SK-N-SH treated with all-trans-retinoic acid at 6 μM for 48 hours (cell line): ENCODE data around the gene PRDM11.

ENCODE experiments used
- ATAC-seq: fragments of 200-7000 bp; cut with Tn5 transposase; 3 replicates; pipeline ENCODE4 v1.9.1; 2020; ENCODE audit warnings: mild to moderate bottlenecking, moderate library complexity
- ARNTL ChIP-seq: fragments of 450-650 bp; formaldehyde crosslinking; IDR thresholded peaks from 2 replicates; pipeline ENCODE4 v1.5.0; 2020; ENCODE audit warnings: low read depth, mild to moderate bottlenecking, moderate library complexity, borderline replicate concordance
- BACH2 ChIP-seq: fragments of 250-450 bp; sonication (Bioruptor Pico); IDR thresholded peaks from 2 replicates; pipeline ENCODE4 v1.9.0; 2021; ENCODE audit warnings: mild to moderate bottlenecking, borderline replicate concordance
- CSDC2 ChIP-seq: fragments of 250-450 bp; sonication (Bioruptor Pico); IDR thresholded peaks from 2 replicates; pipeline ENCODE4 v1.5.0; 2020; ENCODE audit warnings: mild to moderate bottlenecking, moderate library complexity
- ESRRG ChIP-seq: fragments of 250-450 bp; sonication (Bioruptor Pico); IDR thresholded peaks from 2 replicates; pipeline ENCODE4 v1.6.1; 2021; ENCODE audit warnings: mild to moderate bottlenecking
- GLIS3 ChIP-seq: fragments of 250-450 bp; sonication (Bioruptor Pico); IDR thresholded peaks from 2 replicates; pipeline ENCODE4 v1.5.0; 2020; ENCODE audit warnings: mild to moderate bottlenecking, moderate library complexity
- ISL1 ChIP-seq: fragments of 250-450 bp; sonication (Bioruptor Pico); IDR thresholded peaks from 2 replicates; pipeline ENCODE4 v2.1.2; 2022; ENCODE audit warnings: mild to moderate bottlenecking, moderate library complexity
- OSR1 ChIP-seq: fragments of 250-450 bp; sonication (Bioruptor Pico); IDR thresholded peaks from 2 replicates; pipeline ENCODE4 v1.8.0; 2022; ENCODE audit warnings: moderate library complexity, mild to moderate bottlenecking, inconsistent platforms
- PPARA ChIP-seq: fragments of 250-450 bp; sonication (Bioruptor Pico); IDR thresholded peaks from 2 replicates; pipeline ENCODE4 v1.5.0; 2020; ENCODE audit warnings: mild to moderate bottlenecking, borderline replicate concordance
- RARB ChIP-seq: fragments of 250-450 bp; sonication (Bioruptor Pico); IDR thresholded peaks from 2 replicates; pipeline ENCODE4 v1.8.0; 2021; ENCODE audit warnings: mild to moderate bottlenecking, moderate library complexity
- SNAI2 ChIP-seq: fragments of 250-450 bp; sonication (Bioruptor Pico); IDR thresholded peaks from 2 replicates; pipeline ENCODE4 v1.5.0; 2020; ENCODE audit warnings: mild to moderate bottlenecking, moderate library complexity
- TCF4 ChIP-seq: fragments of 250-450 bp; sonication (Bioruptor Pico); IDR thresholded peaks from 2 replicates; pipeline ENCODE4 v1.8.0; 2021; ENCODE audit warnings: mild to moderate bottlenecking, moderate library complexity, borderline replicate concordance
- TOX ChIP-seq: fragments of 250-450 bp; sonication (Bioruptor Pico); IDR thresholded peaks from 2 replicates; pipeline ENCODE4 v1.8.0; 2021; ENCODE audit warnings: mild to moderate bottlenecking, moderate library complexity, borderline replicate concordance
- TSHZ2 ChIP-seq: fragments of 250-450 bp; sonication (Bioruptor Pico); IDR thresholded peaks from 2 replicates; pipeline ENCODE4 v1.5.0; 2020; ENCODE audit warnings: mild to moderate bottlenecking, moderate library complexity
- ZC3H10 ChIP-seq: fragments of 250-450 bp; sonication (Bioruptor Pico); IDR thresholded peaks from 2 replicates; pipeline ENCODE4 v1.5.1; 2021; ENCODE audit warnings: mild to moderate bottlenecking, moderate library complexity
- ZFP3 ChIP-seq: fragments of 250-450 bp; sonication (Bioruptor Pico); IDR thresholded peaks from 2 replicates; pipeline ENCODE4 v1.5.0; 2020; ENCODE audit warnings: mild to moderate bottlenecking, moderate library complexity
- ZFP30 ChIP-seq: fragments of 450-650 bp; formaldehyde crosslinking; IDR thresholded peaks from 2 replicates; pipeline ENCODE4 v1.5.0; 2022; ENCODE audit warnings: mild to moderate bottlenecking, moderate library complexity
- ZNF565 ChIP-seq: fragments of 450-650 bp; formaldehyde crosslinking; conservative IDR thresholded peaks from 2 replicates; pipeline ENCODE4 v1.5.0; 2020; ENCODE audit warnings: low read depth, mild to moderate bottlenecking, moderate library complexity
- ZNF70 ChIP-seq: fragments of 450-650 bp; formaldehyde crosslinking; IDR thresholded peaks from 2 replicates; pipeline ENCODE4 v1.5.0; 2020; ENCODE audit warnings: mild to moderate bottlenecking, moderate library complexity
- ZNF8 ChIP-seq: fragments of 450-650 bp; formaldehyde crosslinking; IDR thresholded peaks from 2 replicates; pipeline ENCODE4 v1.5.0; 2020; ENCODE audit warnings: mild to moderate bottlenecking, moderate library complexity
- TF ChIP-seq, protein P1 (sequence below): fragments of 250-450 bp; sonication (Bioruptor Pico); IDR thresholded peaks from 2 replicates; pipeline ENCODE4 v1.5.1; 2021; ENCODE audit warnings: mild to moderate bottlenecking, moderate library complexity
- TF ChIP-seq, protein P2 (sequence below): fragments of 250-450 bp; sonication (Bioruptor Pico); IDR thresholded peaks from 2 replicates; pipeline ENCODE4 v1.5.1; 2020; ENCODE audit warnings: low read depth, mild to moderate bottlenecking, moderate library complexity
- TF ChIP-seq, protein P3 (sequence below): fragments of 250-450 bp; sonication (Bioruptor Pico); IDR thresholded peaks from 2 replicates; pipeline ENCODE4 v1.8.0; 2021; ENCODE audit warnings: low read depth, mild to moderate bottlenecking, moderate library complexity, borderline replicate concordance

PRDM11 gene

GRCh38 chr11:45165806-45166603 is 19.6 kb downstream of the PRDM11 start:
- TF ChIP-seq ZFP3 (CRISPR knock-in tag): no peak
- TF ChIP-seq ESRRG (CRISPR knock-in tag): no peak
- TF ChIP-seq, protein P1, sequence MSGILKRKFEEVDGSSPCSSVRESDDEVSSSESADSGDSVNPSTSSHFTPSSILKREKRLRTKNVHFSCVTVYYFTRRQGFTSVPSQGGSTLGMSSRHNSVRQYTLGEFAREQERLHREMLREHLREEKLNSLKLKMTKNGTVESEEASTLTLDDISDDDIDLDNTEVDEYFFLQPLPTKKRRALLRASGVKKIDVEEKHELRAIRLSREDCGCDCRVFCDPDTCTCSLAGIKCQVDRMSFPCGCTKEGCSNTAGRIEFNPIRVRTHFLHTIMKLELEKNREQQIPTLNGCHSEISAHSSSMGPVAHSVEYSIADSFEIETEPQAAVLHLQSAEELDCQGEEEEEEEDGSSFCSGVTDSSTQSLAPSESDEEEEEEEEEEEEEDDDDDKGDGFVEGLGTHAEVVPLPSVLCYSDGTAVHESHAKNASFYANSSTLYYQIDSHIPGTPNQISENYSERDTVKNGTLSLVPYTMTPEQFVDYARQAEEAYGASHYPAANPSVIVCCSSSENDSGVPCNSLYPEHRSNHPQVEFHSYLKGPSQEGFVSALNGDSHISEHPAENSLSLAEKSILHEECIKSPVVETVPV (CRISPR knock-in tag): no peak
- TF ChIP-seq ARNTL (CRISPR knock-in tag): no peak
- TF ChIP-seq ZFP30 (CRISPR knock-in tag): no peak
- no peak for TF ChIP-seq TOX
- TF ChIP-seq CSDC2 (CRISPR knock-in tag): no peak
- TF ChIP-seq BACH2 (CRISPR knock-in tag): no peak
- no peak for ATAC-seq

DNA sequence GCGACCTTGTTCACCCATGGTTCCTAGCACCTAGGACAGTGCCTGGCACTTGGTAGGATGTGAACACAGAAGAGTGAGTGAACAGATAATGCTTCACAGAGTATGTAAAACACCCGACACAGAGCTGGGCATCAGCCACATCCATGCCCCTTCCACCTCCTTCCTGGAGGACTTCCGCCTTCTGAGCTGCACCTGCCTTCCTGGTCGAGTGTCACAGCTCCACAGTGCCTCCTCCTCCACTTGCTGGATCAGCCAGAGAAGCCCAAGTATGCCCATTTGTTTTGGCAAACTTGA is 20.1 kb downstream of the PRDM11 start:
- no peak for ATAC-seq
- TF ChIP-seq TOX (no peak), GLIS3 (CRISPR knock-in tag) (no peak), OSR1 (no peak), ZFP30 (CRISPR knock-in tag) (no peak), TCF4 (no peak), ZNF8 (CRISPR knock-in tag) (no peak), ARNTL (CRISPR knock-in tag) (no peak), RARB (no peak), PPARA (CRISPR knock-in tag) (no peak)
- TF ChIP-seq, protein P1 (CRISPR knock-in tag): no peak

DNA sequence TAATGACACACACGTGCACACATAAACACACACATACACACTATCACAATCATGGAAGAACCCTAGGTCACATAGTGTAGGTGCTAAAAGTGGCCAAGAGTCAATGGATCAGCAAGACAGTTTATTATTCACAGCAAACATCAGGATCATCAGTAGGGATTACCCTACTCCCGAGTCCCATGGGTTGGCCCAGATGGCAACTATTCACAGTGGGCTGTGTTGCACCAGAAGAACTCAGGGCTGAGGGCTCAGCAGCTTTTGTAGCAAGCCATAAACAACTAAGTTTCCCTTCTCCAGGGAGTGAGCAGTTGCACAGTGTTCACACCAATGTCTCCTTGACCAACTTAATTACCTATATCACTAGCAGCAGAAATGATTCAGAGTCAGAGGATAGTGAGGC is 20.8 kb downstream of the PRDM11 start:
- no peak for ATAC-seq

GRCh38 chr11:45168366-45169130 is 22.1 kb downstream of the PRDM11 start:
- ATAC-seq: no peak
- no peak for TF ChIP-seq ZNF70 (CRISPR knock-in tag)
- TF ChIP-seq ZC3H10: no peak
- TF ChIP-seq TOX: no peak
- no peak for TF ChIP-seq GLIS3 (CRISPR knock-in tag)
- TF ChIP-seq ESRRG (CRISPR knock-in tag): no peak
- no peak for TF ChIP-seq TSHZ2 (CRISPR knock-in tag)
- TF ChIP-seq ZNF565: no peak
- TF ChIP-seq, protein P2, sequence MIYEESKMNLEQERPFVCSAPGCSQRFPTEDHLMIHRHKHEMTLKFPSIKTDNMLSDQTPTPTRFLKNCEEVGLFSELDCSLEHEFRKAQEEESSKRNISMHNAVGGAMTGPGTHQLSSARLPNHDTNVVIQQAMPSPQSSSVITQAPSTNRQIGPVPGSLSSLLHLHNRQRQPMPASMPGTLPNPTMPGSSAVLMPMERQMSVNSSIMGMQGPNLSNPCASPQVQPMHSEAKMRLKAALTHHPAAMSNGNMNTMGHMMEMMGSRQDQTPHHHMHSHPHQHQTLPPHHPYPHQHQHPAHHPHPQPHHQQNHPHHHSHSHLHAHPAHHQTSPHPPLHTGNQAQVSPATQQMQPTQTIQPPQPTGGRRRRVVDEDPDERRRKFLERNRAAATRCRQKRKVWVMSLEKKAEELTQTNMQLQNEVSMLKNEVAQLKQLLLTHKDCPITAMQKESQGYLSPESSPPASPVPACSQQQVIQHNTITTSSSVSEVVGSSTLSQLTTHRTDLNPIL: no peak
- TF ChIP-seq RARB: no peak
- no peak for TF ChIP-seq PPARA (CRISPR knock-in tag)
- no peak for TF ChIP-seq ZFP3 (CRISPR knock-in tag)
- TF ChIP-seq ARNTL (CRISPR knock-in tag): no peak
- no peak for TF ChIP-seq SNAI2 (CRISPR knock-in tag)
- TF ChIP-seq, protein P1 (CRISPR knock-in tag): no peak

More for the DNA sequence above, 20.8 kb downstream of the PRDM11 start:
- TF ChIP-seq TOX: no peak
- TF ChIP-seq ISL1 (CRISPR knock-in tag): no peak
- TF ChIP-seq ESRRG (CRISPR knock-in tag): no peak
- TF ChIP-seq OSR1: no peak
- TF ChIP-seq, protein P3, sequence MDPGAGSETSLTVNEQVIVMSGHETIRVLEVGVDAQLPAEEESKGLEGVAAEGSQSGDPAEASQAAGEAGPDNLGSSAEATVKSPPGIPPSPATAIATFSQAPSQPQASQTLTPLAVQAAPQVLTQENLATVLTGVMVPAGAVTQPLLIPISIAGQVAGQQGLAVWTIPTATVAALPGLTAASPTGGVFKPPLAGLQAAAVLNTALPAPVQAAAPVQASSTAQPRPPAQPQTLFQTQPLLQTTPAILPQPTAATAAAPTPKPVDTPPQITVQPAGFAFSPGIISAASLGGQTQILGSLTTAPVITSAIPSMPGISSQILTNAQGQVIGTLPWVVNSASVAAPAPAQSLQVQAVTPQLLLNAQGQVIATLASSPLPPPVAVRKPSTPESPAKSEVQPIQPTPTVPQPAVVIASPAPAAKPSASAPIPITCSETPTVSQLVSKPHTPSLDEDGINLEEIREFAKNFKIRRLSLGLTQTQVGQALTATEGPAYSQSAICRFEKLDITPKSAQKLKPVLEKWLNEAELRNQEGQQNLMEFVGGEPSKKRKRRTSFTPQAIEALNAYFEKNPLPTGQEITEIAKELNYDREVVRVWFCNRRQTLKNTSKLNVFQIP (CRISPR knock-in tag): no peak
- no peak for TF ChIP-seq ZFP30 (CRISPR knock-in tag)
